Raji (cell line): ENCODE measurements around the gene MALRD1.

Source experiments
- POLR2A ChIP-seq: IDR thresholded peaks from 2 replicates; pipeline ENCODE4 v1.6.1; 2011; ENCODE audit warnings: low read depth, low read length, control low read depth; ENCODE audit not compliant: insufficient read depth

The MALRD1 gene

DNA sequence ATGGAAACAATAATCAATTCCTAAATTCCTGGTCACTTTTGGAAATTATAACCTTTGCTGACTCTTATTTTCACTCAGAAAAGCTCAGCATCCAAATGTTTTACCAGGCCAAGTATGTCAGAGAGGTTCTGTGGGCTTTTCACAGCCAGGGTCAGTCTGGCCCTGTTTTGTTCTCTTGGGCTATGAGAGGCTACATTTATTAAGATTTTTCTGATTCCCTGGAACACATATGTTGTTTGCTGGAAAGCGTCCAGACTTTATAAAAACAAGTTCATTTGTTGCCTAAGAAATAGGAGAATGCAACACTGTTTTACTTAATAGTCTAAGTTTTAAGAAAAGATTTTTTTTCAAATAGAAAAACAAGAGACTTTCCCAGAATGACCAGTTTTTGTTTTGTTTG, 529.2 kb downstream of the MALRD1 start:
- TF ChIP-seq POLR2A, result no peak

DNA sequence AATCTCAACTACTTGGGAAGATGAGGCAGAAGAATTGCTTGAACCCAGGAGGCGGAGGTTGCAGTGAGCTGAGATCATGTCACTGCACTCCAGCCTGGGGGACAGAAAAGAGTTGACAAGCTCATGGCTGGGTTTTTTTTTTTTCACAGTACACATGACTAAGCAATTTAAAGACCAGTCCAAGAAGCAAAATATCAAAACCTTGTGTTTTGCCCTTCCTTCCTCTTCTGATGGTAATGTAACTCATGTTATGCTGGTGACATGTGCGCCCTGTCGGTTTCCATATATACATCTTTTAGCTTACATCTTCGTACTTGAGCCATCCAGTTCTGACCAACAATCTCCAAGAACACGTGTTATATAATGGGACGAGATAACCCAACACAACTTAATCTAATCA, 530.0 kb downstream of the MALRD1 start:
- no peak for TF ChIP-seq POLR2A

DNA sequence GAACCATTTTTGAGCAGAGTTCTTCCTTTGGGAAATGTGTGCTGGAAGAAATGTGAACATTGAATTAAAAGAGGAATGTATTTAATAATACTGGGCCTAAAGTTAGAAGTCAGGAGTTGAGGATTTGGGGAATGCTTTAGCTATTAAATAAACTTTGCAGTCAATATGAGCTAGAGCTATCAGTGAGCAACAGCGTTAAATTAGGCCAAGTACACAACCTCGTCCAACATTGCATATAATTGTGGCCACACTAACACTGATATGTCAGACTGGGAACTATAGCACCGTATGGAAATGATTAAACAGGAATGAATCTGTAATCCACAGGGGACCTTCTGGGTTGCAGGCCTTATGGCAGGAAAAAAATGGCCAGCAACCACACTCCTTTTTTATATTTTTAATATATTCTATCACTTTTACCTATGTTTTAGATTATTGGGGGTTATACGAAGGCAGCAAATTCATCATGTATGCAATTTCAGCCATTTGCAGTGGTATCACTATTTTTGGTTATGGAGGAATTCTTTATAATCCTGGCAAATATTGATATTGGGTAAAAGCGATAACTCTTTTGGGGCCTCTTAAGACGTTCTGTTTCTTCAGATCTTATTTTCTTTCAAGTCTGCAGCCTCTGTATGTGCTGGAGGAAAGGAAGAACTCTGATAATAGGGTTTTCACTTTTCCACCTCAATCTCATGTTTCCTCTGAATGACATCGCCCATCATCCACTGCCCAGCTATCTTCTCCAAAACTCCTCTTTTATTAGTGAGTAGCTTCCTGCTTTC, 531.4 kb downstream of the MALRD1 start:
- no peak for TF ChIP-seq POLR2A

DNA sequence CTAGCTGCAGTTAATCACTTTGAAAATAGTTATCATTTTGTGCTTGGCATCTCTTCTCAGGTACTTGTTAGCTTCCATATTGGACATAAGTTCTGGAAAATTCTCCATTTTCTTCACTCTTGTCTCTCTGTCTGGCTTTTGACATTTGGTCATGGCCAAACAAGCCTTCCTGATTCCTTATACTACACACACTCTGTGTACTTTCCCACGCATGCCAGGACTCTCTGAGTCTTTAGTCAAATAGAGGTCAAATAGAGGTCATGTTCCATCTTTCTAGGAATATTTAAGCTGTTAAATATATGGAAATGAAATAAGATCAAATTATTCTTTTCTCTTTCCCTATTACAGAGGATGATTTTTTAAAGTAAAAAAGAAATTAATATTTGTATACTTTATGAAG, 532.1 kb downstream of the MALRD1 start:
- TF ChIP-seq POLR2A, result no peak

DNA sequence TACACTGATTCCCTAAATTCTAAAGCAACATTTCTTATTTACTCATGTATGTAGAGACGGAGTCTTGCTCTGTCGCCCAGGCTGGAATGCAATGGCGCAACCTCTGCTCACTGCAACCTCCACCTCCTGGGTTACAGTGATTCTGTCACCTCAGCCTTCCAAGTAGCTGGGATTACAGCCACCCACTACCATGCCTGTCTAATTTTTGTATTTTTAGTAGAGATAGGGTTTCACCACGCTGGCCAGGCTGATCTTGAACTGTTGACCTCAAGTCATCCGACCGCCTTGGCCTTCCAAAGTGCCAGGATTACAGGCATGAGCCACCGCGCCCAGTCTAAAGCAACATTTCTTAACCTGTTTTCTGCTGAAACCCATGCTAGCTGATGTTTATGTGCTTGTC, 540.0 kb downstream of the MALRD1 start:
- TF ChIP-seq POLR2A, result no peak

DNA sequence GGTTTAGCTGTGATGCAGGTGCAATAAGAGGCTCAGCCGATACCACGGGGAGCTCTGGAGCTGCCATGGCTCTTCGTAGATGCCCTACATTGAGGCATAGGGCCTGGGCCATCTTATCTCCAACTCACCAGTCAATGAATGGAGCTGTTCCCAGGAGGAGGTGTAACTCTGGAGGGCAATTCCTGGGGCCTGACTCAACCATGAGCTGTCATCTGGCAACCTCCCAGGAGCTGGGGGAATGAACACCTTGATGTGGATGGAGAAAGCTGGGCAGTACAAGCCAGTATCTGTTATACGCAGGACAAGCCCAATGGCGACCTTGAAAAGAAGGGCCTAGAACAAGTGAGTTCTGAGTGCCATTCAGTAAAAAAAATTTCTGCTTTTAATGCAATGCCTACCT, 543.7 kb downstream of the MALRD1 start:
- no peak for TF ChIP-seq POLR2A

DNA sequence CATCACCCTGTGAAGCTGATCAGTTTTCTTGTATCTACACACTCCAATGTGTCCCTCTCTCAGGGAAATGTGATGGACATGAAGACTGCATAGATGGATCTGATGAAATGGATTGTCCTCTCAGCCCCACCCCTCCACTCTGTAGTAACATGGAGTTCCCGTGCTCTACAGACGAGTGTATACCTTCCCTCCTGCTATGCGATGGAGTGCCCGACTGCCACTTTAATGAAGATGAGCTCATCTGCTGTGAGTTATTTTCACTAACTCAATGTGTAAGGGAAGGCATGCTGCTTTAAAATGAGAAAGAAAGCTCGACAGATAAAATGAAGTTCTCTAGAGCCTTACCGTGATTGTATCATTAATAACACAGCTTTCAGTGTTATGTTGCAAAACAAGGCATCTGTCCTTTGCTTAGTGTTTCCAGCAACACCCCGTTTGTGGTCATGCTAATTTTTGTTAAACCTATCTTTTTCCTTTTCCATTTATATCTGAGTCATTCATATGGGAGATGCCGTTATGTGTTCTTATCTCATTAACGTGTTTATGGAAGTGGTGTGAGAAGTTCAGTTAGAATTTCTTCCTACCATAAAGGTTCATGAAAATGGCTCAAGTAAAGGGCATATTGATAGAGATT, 546.7 kb downstream of the MALRD1 start:
- no peak for TF ChIP-seq POLR2A

DNA sequence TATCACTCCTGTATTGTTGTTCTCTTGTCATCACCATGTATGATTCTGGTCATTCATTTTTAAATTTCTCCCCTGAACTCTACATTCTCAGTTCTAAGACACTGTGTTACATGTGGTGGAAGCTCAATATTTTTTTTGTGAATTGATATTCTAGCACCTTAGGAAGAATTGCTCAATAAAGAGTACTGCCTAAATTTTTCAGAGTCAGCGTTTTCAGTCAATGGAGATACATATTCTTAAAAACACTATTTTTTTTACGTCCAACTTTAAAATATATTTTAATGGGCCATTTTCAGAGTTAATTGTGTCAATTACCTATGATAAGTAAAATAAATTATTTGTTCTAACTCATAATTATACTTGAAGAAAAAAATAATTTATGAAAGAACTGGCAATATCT, 557.2 kb downstream of the MALRD1 start:
- TF ChIP-seq POLR2A, result no peak

DNA sequence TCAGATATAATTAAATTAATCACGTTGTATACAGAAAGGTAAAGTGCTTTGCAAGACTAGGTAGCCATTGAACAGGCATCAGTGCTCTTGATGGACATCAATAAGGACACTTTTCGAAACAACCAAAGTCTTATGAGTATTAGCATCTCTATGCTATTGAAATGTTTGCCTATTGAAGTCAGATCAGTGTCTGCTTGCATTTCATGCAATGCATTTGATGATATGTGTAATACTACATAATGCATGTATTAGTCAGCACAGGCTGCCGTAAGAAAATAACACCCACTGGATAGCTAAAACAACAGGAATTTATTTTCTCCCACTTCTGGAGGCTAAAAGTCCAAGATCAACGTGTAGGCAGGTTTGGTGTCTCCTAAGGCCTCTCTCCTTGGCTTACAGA, 558.4 kb downstream of the MALRD1 start:
- TF ChIP-seq POLR2A, result no peak

DNA sequence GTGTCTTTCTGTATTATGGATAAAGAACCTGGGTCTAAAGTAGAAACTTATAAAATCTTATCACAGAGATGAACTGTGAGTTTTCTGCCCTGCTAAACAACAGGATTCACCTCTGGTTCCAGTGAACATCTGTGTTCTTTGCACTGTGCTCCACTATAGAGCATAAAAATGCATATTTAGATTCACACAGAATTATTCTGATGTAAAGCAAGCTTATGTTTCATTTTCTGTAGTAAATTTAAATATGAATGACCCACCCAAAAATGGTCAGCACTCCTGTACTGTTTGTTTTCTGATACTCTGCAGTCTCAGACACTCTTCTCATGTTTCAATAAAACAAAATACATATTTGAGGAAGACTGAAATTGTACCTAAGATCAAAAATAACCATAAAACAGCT, 563.2 kb downstream of the MALRD1 start:
- TF ChIP-seq POLR2A, result no peak

DNA sequence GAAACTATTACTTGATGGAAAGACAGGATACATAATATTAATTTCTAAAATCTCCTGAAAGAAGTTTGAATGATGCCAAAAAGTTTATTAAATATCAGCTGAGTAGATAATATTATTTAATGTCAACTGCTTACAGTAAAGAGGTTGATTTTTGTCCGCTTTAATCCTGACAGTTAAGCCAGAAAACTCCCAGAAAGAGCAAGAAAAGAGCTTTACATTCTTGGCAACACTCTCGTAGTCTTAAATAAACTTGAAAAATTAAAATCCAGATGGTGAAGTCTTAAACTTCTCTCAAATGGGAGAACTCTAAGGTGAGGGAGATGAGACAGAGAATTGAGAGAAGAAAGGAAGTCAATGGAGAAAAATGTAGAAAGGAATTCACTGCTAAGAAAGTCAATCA, 568.4 kb downstream of the MALRD1 start:
- TF ChIP-seq POLR2A, result no peak

DNA sequence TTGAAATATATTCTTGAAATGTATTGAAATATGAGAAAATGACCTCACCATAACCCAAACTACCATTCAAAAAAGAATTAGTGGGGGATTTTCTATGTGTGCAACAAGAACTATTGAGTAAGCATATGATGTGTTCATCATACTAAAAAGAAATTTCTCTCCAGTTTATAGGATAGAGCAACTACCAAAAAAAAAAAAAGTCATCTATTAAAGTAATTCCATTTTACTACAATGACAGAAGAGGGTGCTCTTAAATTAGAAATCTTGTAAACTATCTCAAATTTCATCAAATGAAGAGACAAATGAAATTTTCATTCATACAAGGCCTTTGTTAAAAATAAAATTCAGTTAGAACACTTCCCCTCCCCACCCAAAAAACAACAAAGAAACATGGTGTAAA, 572.2 kb downstream of the MALRD1 start:
- no peak for TF ChIP-seq POLR2A

DNA sequence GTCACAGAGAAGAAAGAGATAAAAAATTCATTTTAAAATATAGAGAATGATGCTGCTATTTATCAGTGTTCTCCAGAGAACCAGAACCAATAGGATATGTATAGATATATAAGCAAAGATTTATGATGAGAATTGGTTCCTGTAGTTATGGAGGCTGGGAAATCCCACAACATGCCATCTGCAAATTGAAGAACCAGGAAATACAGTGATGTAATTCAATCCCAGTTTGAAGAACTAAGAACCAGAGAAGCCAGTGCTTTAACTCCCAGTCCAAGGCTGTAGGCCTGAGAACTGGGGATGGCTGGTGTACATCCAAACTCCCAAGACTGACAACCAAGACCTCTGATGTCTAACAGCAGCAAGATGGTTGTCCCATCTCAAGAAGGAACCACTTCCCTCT, 574.7 kb downstream of the MALRD1 start:
- no peak for TF ChIP-seq POLR2A

DNA sequence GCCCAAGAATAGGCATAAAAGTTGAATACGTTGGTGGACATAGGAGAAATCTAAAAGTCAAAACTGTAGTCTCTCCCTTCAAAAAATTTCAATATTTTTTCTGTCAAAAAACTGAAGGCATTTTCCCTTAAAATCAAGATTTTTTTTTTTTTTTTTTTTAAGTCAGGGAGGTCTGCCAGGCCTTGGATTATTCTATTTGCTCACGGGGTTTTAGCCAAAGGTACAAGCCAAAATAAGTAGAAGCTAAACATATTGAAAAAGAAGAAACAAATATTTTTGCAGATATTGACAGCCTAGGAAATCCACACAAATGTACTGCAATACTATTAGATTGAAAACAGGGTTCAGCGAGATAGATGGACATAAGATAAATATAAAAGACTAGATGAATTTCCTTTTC, 577.6 kb downstream of the MALRD1 start:
- no peak for TF ChIP-seq POLR2A

DNA sequence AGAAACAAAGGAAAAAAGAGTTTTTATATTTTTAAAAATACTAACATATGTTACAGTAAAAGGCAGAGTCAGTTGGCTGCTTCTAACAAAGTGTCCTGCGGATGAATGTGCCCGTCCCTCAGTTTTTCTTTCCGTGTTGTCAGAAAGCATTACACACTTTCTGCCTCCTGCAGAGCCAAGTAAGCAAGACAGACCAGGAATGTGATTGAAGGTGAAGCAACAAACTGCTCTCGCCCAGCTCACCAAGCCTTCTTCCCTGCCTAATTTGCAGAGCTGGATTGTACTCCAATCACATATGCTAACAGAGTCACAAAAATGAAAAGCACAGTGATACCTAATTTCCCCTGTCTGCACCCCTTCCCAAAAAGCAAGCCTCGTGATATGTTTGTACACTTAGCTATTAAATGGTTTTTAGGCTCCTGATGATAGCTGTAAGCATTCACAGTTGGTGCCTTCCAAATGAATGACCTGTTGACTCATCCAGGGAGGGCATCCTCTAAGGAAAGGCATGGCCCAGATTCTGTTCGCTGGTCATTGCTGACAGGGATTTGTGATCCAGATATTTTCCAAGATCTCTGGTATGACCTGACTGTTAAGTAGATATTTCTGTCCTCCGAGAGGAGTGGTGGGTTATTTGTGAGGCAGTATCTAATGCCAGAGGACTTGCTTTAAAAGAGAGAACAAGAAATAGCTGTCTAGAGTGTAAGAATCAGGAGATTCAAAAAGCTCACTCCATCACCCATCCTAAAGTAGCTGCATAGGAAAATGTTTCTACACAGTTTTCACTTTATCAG, 580.4 kb downstream of the MALRD1 start:
- TF ChIP-seq POLR2A, result no peak

DNA sequence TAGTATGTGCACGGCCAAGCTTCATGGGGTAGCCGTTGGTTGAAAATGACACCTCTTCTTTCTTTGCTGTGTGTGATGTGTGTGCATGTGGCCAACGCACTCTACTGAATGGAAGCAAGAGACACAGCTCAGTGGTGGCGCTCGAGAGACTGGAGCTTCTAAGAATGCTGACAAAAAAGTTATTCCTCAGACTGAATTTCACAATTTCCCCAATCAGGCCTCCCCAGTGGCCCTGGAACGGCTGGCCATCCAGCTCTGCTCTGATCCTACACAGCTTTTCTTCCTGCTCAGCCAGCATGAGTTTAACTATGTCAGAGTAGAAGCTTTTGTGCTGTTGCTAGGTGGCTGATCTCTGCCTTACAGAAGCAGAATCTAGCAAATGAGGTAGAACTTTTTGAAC, 581.0 kb downstream of the MALRD1 start:
- TF ChIP-seq POLR2A, result no peak

DNA sequence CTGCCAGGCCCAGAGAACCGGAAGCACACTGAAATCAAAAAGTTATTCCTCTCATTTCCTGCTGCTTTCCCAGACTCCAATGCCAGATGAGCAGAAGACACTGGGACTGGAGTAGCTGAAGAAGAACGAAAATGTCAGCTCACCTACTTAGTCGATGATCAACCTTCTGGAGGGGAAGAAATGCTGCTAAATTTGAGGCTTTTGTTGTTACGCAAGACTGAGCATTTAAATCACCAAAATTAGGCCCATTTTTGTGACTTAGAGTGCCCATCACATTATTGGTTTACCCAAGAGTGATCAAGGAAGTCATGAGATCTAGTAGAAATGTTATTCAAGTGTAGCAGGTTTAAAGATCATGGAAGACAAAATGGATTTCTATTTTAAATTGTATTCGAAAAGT, 585.6 kb downstream of the MALRD1 start:
- TF ChIP-seq POLR2A, result no peak
